ENCODE results near the gene TSEN15. TPM values are rescaled to one million over a fixed set of nuclear protein-coding genes. Genes with fewer than 3 reads are reported as not detected.
A peak's percentile ranks its signal among the peaks of the same experiment; 100 is the strongest.
"Not testable (repeated sequence)": the region's sequence is repeated elsewhere in the genome, so short reads cannot be mapped to it uniquely, and the experiment has no call there.

Gene TSEN15
- total RNA-seq, 1 donor from 2014 or later, result 52.4 TPM

DNA sequence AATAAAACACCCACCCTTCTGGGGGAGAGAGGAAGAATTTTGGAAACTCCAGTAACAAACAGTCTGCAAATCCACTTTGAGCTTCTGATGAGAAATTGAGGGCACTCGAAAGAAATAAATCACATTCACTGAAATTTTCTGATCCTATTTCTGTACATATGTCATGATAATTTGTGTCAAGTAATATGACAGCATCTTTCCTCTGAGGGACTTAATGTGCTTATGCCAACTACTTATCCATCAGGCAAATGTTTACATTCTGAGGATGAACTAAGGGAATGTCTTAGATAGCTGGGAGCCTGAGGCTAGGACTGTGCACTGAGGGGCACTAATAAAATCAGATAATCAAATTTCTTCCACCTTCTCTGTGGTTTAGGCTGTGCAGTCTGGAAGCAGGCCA, 44.5 kb downstream of the TSEN15 start:
- DNase-seq (ENCODE audit: low read depth) (no peak), FAIRE-seq (no peak)
- no peaks in the 10 kb centered on the region for H3K36me3 ChIP-seq (ENCODE audit: control insufficient read depth, insufficient read depth, low read length)
- TF ChIP-seq, protein P1, sequence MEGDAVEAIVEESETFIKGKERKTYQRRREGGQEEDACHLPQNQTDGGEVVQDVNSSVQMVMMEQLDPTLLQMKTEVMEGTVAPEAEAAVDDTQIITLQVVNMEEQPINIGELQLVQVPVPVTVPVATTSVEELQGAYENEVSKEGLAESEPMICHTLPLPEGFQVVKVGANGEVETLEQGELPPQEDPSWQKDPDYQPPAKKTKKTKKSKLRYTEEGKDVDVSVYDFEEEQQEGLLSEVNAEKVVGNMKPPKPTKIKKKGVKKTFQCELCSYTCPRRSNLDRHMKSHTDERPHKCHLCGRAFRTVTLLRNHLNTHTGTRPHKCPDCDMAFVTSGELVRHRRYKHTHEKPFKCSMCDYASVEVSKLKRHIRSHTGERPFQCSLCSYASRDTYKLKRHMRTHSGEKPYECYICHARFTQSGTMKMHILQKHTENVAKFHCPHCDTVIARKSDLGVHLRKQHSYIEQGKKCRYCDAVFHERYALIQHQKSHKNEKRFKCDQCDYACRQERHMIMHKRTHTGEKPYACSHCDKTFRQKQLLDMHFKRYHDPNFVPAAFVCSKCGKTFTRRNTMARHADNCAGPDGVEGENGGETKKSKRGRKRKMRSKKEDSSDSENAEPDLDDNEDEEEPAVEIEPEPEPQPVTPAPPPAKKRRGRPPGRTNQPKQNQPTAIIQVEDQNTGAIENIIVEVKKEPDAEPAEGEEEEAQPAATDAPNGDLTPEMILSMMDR (IDR thresholded peaks at IDR 0.05; ENCODE audit: insufficient read depth, low read length, severe bottlenecking), result no peak
- no peak overlapping the region for H3K4me3 ChIP-seq (ENCODE audit: low read depth, low read length)
- no peaks in the 10 kb centered on the region for H3K27me3 ChIP-seq (ENCODE audit: control insufficient read depth, insufficient read depth, low read length)

DNA sequence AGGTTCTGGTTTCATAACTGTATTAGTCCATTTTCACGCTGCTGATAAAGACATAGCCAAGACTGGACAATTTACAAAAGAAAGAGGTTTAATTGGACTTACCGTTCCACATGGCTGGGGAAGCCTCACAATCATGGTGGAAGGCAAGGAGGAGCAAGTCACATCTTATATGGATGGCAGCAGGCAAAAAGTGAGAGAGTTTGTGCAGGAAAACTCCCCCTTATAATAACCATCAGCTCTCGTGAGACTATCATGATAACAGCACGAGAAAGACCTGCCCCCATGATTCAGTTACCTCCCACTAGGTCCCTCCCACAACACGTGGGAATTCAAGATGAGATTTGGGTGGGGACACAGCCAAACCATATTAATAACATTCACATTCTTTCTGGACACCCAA, 45.0 kb downstream of the TSEN15 start:
- not testable (repeated sequence) for DNase-seq (ENCODE audit: low read depth); H3K36me3 ChIP-seq (ENCODE audit: control insufficient read depth, insufficient read depth, low read length); FAIRE-seq; H3K27me3 ChIP-seq (ENCODE audit: control insufficient read depth, insufficient read depth, low read length); H3K4me3 ChIP-seq (ENCODE audit: low read depth, low read length)

DNA sequence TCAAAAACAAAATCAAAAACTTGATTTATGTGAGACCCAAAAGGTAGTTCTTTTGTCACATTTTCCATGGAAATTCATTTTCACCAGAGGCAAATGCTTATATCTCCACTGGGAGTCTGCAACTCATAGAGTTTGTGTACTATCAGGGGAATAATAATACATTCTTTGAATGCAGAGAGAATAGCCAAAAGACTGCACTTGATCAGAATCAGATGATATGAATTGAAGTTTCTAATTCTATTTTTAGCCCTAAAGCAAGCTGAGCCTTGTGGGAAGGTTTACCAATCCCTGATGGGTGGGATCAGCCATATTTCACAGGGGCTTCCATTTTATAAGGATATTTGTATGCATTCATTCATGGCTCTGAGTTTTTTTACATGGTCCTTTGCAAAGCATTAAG, 49.6 kb downstream of the TSEN15 start:
- Histone ChIP-seq H3K36me3 (ENCODE audit: control insufficient read depth, insufficient read depth, low read length) (no peaks in the 10 kb centered on the region), H3K27me3 (ENCODE audit: control insufficient read depth, insufficient read depth, low read length) (no peaks in the 10 kb centered on the region), H3K4me3 (ENCODE audit: low read depth, low read length) (no peak overlapping the region)
- no peak for FAIRE-seq
- TF ChIP-seq, protein P1 (IDR thresholded peaks at IDR 0.05; ENCODE audit: insufficient read depth, low read length, severe bottlenecking), result no peak
- no peak for DNase-seq (ENCODE audit: low read depth)

DNA sequence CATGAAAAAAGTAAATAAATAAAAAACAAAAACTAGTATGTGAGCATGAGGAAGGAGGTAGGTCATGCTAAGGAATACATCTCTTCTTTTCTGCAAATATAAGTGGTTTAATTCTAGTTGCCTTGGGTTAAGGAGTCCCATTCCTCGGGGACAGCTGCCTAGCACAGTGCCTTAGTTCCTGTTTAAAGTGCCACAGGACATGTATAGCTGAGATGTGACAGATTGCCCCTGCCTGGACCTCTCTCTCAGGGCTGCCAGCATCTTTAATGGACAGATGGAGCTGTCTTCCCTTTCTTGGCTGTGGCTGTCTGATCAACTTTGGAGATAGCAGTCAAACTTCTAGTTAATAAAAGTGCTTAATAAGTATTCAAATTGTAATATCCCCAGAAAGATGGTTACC, 50.0 kb downstream of the TSEN15 start:
- no peak for FAIRE-seq
- no peak for DNase-seq (ENCODE audit: low read depth)

DNA sequence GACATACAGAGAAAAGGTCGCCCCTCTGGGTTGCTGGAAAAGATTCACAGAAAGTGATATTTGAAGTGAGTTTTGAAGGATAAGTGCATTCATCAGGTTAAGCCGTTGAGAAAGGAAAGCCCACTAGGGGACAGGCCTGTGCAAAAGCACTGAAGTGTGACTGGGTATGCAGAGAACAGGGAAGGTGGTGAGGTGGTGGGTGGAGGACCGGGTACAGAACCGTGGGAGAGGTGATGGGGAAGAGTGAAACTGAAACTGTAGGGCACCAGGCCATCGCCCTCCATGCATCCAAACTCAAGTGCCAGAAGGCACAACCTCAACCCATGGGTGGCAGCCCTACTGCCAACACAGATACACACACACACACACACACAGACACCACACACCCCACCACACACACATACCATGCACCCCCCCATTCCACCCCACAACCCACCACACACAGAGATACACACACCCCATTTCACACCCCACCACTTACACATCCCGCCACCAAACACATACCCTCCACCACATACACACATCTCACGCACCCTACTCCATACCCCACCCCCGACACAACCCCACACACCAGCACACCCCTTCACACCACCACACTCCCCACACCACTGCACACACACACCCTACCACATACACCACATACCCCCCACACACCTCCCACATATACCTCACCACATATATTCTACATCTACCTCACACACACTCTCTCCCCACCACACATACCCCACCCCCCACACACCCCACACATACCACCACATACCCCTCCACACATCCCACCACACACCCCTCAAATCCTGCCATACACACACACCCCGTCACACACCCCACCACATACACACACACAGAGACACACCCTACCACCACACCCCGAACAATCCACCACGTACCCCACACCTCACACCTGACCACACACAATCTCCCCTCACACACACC, 59.0 kb downstream of the TSEN15 start:
- no peaks in the 10 kb centered on the region for H3K27me3 ChIP-seq (ENCODE audit: control insufficient read depth, insufficient read depth, low read length)
- DNase-seq (ENCODE audit: low read depth) (no peak), FAIRE-seq (no peak)
- no peak overlapping the region for H3K4me3 ChIP-seq (ENCODE audit: low read depth, low read length)
- TF ChIP-seq, protein P1 (IDR thresholded peaks at IDR 0.05; ENCODE audit: insufficient read depth, low read length, severe bottlenecking), result no peak
- no peaks in the 10 kb centered on the region for H3K36me3 ChIP-seq (ENCODE audit: control insufficient read depth, insufficient read depth, low read length)

More for the DNA sequence above, 50.0 kb downstream of the TSEN15 start:
- H3K27me3 ChIP-seq (ENCODE audit: control insufficient read depth, insufficient read depth, low read length), result no peaks in the 10 kb centered on the region
- no peak overlapping the region for H3K4me3 ChIP-seq (ENCODE audit: low read depth, low read length)
- H3K36me3 ChIP-seq (ENCODE audit: control insufficient read depth, insufficient read depth, low read length), result no peaks in the 10 kb centered on the region
- TF ChIP-seq, protein P1 (IDR thresholded peaks at IDR 0.05; ENCODE audit: insufficient read depth, low read length, severe bottlenecking), result no peak

DNA sequence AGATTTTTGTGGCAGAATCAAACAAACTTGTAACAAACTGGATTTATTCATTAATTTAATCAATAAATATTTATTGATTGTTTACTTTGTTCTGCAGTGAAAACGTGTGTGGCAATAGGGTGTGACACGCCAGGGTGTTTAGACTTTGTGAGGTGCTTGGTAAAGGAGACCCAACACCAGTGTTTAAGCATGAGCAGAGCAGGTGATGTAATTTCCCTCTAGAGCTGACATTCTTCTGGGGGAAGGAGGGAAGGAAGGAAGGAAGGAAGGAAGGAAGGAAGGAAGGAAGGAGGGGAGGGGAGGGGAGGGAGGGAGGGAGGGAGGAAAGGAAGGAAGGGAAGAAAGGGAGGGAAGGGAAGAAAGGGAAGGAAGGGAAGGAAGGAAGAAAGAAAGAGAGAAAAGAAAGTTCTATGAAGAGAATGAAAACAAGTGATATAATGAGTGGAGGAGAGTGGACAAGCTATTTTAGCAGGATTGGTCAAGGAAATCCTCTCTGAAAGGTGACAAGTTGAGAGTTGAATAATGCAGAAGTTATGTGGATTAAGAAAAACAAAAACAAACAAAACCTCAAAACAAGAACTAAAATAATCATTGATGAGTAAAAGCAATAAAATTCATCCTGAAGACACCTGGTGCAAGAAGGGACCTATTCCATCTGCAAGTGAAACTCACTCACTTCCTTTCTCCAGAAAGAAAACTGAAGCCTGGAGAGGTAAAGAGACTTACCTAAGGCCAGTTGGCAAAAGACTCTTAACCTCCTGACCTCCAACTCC, 60.8 kb downstream of the TSEN15 start:
- DNase-seq (ENCODE audit: low read depth) (peak; percentile 64), FAIRE-seq (no peak)
- TF ChIP-seq, protein P1 (IDR thresholded peaks at IDR 0.05; ENCODE audit: insufficient read depth, low read length, severe bottlenecking), result no peak

More for the DNA sequence above, 60.8 kb downstream of the TSEN15 start:
- H3K27me3 ChIP-seq (ENCODE audit: control insufficient read depth, insufficient read depth, low read length), result no peaks in the 10 kb centered on the region
- no peak overlapping the region for H3K4me3 ChIP-seq (ENCODE audit: low read depth, low read length)
- no peaks in the 10 kb centered on the region for H3K36me3 ChIP-seq (ENCODE audit: control insufficient read depth, insufficient read depth, low read length)

Data from bronchial epithelial cell (primary cell).